IPS-NIHi11 (cell line): ENCODE measurements around the gene PLA2G6.
"Not testable (repeated sequence)": the region's sequence is repeated elsewhere in the genome, so short reads cannot be mapped to it uniquely, and the experiment has no call there.

Experiments
- DNase-seq: peaks from one replicate; pipeline ENCODE4 v3.0.0; 2012; ENCODE audit warnings: mixed read lengths, low spot score

PLA2G6 gene

DNA sequence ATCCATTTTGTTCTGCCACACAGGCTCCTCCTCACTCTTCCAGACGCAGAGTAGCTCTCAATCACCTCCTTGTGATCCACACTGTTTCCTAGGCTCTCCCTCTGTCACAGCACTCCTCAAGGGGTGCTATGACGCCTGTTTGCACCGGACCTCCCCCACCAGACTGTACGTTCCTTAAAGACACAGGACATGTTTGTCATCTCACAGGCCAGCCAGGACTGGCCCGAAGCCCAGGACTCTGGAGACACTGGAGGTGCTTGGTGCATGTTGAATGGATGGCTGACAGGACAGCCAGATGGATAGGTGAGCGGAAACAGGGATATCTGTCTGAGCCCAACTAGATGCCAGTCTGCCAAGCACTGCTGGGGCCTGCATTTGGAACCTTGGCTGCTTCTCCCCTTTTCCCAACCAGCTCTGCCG is 13.6 kb downstream of the PLA2G6 start:
- DNase-seq: no peak

DNA sequence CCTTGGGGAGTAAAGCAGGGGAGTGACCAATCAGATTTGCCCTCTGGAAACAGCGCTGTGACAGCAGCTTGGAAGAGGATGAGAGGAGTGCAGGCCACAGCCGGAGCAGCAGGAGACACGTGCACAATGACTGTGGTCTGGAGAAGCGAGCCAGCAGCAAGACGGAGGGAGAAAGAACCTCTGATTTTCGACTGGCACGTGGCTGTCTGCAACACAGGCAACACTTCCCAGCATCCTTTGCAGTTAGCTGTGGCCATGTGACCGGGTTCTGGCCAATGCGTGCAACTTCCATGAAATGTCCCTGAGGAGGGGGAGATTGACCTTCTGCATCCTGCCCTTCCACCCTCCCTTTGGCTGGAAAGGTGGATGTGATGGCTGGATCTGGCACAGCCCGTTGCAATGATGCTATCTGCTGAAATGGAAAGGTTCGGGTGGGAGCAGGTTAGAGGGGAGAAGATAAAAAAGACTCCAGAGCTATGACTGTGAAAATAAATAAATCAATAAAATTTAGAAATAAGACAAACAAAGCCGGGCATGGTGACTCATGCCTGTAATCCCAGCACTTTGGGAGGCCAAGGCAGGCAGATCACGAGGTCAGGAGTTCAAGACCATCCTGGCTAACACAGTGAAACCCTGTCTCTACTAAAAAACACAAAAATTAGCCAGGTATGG is 15.6 kb downstream of the PLA2G6 start:
- no peak for DNase-seq

DNA sequence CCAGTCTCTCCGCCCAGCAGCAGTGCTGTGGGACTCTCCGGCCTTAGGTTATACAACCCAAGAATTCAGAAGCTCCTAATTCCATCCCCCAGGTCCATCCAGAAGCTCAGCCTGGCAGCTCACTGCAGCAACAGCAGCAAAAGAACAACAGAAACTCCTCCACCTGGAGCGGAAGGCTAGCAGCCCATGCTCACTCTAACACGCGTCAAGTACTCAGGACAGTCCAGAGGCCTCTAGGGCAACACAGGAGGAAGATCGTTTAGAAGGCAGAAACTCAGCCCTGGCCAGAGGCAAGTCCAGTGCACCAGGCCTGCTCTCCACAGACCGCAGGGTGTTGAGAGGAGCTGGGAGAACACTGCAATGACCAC is 17.1 kb downstream of the PLA2G6 start:
- no peak for DNase-seq

DNA sequence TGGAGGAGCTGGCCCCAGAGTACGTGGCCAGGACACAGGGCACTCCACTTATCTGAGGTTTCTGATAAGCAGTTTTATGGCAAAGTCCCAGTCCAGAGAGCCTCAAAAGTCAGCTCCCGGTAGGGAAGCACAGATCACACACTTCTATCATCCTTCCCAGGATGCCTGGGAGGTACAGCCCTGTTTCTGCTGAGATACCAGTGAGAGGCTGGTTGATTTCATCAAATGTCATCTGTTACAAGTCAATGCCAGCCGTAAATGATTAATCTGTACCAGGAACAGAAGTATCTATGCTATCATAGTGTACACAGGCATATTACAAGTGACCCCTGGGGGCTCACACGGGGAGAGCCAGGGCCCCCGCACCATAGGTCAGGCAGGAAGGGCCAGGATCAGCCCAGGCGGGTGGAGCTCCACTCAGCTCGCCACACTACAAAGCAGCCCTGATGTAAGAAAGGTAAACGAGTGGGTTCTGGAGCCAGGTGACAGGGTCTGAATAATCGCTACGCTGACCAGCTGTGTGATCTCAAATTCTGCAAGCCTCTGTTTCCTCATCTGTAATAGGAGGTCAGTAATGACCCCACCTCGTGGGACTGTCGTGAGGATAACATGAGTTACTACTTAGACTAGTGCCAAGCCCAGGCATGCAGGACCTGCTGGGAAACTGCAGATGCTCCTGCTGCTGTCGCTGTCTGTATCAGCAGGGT is 17.6 kb downstream of the PLA2G6 start:
- no peak for DNase-seq

DNA sequence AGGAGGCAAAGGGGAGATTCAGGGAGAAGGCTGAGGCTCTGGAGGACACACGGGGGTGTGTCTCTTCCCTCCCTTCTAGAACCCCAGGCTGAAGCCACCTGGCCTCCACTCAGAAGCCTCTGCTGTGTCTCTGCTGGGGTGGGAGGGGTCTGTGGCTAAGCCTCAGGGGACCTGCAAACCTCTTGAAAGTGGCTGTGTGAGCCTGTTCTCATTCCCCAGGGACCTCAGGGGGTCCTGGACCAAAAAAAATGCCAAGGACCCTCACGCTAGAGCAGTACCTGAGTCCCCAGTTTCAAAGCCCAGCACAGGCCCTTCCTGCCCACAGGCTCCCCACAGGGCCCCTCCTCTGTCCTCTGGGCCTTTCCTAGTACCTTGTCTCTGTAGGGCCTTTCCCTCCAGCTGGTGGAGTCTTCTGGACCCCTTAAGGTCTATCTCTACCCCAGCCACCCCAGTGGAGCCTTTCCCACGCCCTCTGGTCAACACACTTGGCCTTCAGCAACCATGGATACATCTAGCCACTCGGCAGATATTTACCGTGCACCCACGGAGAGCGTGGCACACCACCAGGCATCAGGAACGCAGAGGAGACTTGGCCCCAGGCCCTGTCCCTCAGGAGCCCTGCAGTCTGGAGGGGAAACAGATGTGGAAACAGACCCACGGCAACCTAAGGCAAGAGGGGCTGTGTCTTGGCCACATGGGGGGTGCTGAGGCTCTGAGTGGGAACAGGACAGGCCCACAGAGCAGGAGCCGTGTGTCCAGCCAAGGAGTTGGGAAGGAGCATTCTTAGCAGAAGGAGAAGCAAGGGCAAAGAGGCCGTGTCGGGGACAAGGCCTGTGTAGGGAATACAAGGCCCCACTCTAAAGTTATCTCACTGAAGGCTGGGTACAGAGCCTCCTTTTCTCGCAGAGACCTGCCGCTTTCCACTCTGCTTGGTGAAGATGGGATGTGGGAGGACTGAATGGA is 18.5 kb downstream of the PLA2G6 start:
- DNase-seq: no peak

DNA sequence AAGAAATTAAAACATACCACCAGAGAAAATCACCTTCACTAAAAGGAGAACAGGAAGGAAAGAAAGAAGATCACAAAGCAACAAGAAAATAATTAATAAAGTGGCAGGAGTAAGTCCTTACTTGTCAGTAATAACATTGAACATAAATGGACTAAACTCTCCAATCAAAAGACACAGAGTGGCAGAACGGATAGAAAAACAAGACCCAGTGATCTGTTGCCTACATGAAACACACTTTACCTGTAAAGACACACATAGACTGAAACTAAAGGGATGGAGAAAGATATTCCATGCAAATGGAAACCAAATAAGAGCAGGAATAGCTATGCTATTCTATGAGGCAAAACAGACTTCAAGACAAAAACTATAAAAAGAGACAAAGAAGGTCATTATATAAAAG is 25.9 kb downstream of the PLA2G6 start:
- DNase-seq: no peak

DNA sequence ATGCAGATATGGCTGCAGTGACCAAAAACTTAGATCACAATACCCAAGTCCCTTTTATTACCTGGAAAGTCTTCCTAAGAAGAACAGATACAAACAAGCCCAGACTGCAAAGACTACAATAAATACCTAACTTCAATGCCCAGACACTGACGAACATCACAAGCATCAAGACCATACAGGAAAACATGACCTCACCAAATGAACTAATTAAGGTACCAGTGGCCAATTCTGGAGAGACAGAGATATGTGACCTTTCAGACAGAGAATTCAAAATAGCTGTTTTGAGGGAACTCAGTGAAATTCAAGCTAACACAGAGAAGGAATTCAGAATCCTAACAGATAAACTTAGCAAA is 27.1 kb downstream of the PLA2G6 start:
- not testable (repeated sequence) for DNase-seq

DNA sequence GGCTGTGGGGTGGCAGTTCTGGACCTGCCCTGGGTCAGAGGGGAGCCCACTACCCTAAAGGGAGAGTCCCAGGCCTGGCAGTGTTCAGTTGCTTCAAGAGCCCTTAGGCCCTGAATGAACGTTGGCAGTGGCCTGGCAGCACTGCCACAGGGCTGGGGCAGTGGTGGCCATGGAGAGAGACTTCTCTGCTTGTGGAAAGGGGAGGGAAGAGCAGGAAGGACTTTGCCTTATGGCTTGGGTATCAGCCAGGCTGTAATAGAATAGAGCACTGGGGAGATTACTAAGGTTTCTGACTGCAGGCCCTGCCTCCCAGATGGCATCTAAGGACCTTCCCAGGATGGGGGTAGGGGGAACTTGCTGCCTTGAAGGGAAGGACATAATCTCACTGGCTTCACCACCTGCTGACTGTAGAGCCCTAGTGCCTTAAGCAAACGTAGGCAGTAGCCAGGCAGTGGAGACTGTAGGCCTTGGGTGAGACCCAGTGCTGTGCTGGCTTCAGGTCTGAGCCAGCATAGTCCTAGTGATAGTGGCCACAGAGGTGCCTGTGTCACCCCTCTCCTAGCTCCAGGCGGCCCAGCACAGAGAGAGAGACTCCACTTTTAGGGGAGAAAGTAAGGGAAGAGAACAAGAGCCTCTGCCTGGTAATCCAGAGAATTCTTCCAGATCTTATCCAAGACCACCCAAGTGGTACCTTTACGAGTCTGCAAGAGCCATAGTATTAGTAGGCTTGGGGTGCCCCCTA is 27.6 kb downstream of the PLA2G6 start:
- DNase-seq: no peak

DNA sequence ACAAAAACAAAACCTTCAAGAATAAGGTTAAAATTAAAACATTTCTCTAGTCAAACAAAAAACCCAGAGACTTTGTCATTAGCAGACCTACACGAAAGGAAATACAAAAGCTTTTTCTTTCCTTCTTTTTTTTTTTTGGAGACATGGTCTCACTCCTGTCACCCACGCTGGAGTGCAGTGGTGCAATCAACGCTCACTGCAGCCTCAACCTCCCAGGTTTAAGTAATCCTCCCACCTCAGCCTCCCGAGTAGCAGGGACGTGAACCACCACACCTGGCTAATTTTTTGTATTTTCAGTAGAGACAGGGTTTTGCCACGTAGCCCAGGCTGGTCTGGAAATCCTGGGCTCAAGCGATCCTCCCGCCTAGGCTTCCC is 30.5 kb downstream of the PLA2G6 start:
- DNase-seq: no peak

DNA sequence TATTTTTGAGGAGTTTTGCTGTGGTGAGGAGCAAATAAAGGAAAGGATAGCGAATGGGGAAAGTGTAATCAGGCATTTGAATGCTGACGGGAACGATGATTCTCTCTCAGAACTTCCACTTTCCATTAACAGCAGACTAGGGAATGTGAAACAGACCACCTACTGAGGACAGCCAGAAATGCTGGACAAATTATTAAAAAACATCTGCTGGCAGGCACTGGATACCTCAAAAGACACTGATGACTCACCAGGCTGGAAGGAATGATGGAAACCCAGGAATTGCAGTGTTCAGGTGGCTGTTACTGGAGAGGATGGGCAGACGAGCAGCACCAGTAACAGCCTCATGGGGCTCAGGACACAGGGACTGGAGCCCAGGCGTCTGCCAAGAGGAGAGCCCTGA is 33.4 kb downstream of the PLA2G6 start:
- no peak for DNase-seq

DNA sequence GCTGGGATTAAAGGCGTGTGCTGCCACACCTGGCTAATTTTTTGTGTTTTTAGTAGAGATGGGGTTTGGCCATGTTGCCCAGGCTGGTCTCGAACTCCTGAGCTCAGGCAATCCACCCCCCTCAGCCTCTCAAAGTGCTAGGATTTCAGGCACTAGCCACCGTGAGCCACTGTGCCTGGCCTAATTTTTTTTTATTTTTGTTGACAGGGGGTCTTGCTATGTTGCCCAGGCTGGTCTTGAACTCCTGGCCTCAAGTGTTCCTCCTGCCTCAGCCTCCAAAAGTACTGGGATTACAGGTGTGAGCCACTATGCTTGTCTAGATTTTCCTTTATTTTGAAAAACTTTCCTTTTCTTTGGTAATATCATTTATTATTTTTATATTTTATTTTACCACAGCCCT is 35.5 kb downstream of the PLA2G6 start:
- not testable (repeated sequence) for DNase-seq

DNA sequence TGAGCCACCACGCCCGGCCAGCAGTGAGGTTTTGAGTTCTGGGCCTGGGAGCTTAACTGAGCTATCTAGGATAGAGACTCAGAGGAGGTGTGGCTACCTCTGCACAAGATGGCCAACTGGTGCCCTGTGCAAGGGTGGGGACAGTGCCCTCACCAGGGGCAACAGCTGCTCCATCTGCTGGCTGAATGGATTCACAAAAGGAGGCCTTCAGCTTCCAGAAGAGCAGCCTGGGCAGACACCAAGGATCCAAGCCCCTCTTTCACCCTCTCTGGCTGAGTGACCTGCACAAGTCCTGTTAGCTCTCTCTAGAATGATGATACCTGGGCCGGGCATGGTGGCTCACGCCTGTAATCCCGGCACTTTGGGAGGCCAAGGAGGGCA is 37.6 kb downstream of the PLA2G6 start:
- peak; percentile 58 for DNase-seq

DNA sequence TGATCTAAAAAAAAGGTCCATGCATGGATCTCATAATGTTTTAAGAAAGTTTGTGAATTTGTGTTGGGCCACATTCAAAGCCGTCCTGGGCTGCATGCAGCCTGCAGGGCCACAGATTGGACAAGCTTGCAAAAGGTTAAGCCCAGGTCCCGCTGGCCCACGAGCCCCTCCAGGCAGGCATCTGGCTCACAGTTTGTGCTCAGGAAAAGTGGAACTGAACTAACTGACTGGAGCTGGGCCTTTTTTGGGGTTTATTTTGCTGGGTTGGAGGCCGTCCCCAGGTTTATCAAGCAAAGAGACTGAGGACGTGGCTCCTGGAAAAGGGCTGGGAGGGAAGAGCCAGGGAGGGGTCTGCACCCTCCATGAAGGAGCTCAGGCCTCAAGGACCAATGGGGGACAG is 39.0 kb downstream of the PLA2G6 start:
- no peak for DNase-seq

DNA sequence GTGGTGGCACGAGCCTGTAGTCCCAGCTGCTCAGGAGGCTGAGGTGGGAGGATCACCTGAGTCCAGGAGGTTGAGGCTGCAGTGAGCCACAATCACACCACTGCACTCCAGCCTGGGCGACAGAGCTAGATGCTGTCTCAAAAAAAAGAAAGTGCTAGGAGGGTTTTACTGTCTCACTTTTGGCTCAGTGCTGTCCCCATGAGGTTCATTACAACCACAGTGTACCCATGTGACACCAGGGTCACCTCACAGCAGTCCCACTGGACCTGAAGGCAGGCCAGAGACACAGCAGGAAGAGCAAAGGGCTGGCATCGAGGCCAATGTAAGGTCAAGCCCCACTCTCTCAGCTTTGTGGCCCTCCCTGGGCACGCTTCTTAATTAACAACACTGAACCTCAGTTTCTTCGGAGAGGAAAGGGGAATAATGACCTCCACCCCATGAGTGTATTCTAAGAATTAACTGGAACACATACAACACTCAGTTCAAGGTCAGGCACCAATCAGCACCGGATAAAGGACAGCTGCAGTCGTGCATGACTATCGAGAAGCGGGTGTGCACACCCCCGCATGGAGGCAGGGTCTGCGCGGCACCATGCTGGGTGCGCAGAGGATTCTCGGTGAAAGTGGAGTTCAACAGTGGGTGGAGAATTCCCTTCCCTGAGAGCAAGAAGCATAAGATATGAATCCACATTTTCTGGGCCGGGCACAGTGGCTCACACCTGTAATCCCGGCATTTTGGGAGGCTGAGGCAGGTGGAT is 40.2 kb downstream of the PLA2G6 start:
- DNase-seq: no peak

DNA sequence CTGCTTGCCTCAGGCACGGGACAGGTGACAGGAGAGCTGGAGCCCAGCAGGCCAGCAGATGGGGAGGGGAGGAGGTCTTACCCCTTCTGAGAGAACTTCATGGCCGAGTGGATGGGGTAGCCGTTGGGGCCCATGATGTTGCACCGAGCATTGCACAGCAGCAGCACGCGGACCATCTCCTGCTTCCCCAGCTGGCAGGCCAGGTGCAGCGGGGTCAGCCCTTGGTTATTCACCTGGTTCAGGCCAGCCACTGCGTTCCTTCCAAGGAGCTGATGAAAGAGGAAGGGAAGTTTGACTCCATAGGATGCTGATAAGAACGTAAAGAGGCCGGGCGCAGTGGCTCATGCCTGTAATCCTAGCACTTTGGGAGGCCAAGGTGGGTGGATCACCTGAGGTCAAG is 41.7 kb downstream of the PLA2G6 start:
- DNase-seq: no peak

DNA sequence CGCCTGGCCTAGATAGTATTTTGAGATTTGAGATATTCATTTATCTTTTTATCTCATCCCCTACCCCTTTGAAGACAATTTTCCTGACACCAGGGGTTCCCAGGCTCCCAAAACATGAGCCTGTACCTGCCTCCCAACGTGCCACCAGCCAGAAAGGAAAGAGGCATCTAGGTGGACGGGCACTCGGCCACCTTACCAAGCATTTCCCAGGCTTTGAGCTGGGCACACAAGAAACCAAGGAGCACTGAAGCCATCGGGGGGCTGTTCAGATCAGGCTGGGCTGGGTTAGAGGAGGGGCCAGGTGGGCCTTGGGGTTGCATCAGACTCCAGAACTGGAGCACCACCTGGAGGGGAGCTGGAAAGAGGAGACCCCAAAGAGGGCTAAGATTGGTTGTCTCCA is 42.7 kb downstream of the PLA2G6 start:
- DNase-seq: no peak

DNA sequence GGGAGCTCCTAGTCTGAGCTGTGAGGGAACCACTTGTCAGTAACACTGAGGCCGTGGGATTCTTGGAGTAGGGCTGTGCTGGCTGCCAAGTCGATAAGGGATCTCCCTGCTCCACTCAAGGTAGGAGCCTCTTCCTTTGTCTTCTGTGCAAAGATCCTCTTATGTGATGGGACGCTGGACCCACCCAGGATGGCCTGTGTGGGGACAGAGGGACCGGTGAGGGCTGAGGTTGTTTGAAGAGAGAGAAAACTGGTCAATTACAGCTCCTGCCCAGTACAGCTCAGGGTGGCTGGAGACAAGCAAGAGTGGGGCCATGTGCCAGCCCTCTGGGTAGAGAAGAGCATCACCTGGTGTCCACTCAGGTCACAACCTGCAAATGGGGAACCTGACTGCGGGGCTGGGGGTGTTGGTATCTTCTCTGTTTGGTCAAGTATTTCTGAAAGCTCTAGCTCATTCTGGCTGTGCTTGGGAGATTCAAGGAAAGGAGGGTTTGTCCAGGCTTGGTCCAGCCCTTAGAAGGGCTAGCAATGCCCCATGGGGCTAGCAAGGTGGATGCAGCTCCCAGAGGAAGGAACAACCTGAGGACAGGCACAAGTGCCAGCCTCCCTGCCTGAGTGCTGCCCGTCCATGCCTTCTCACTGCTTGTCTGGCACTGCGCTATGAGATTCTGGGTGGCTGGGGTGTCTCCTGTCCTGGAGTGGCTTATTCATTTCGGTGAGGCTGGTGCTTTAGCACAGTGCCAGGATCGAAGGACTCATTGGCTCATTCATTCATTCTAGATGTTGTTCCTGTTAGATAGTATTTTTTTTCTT is 43.5 kb downstream of the PLA2G6 start:
- DNase-seq: no peak

DNA sequence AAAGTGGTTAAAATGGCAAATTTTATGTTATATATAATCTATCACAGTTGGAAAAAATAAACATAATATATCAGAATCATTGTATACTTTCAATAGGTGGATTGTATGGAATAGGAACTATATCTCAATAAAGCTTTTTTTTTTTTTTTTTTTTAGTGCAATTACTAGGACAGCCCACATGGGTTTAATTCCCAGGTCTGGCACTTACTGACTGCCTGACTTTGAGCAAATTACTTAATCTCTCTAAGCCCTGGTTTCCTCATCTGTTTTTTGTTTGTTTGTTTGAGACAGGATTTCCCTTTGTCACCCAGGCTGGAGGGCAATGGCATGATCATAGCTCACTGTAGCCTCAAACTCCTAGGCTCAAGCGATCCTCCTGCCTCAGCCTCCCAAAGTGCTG is 45.0 kb downstream of the PLA2G6 start:
- no peak for DNase-seq

DNA sequence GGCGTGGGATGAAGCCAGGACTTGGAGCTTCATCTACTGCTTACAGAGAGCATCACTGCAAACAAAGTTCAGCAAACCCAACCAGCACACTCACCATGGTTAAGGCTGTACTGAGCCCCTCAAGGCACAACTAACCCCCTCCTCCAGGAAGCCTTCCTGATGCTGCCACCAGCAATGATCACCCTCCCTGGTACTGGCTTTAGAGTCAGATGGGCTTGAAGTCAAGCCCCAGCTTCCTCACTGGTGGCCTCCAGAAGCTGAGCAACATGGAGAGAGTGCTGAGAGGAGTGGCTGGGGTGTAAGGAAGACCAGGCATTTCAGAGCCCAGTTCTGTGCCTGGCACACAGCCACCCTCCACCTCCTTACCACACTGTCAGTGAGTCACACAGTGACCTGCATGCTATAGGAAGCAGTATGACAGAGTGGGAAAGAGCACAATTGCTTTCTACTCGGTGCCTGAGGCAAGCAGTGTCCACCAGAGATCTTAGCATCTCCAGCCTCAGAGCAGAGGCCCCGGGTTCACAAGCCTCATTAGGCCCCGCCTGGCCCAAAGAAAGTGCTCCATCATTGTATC is 46.4 kb downstream of the PLA2G6 start:
- no peak for DNase-seq

DNA sequence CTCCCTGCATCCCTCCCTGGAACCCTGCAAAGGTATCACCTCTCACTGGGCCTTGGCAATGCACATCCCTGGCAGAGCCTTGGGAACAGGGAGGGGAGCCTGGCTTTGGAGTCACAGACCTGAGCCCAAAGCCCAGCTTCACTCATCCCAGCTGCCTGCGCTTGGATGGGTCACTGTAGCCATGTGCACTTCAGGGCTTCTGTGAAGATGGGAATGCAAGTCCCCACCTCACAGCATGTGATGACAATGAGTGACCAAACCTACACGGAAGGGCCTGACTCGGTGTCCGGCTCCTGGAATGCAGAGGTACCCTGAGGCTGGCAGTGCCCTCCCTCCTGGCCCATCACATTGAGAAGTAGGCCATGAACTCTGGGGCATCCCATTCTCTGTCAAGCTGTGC is 48.3 kb downstream of the PLA2G6 start:
- no peak for DNase-seq
